GM11168 (cell line): ENCODE data around the gene ACOT4.
"Not testable (repeated sequence)": the region's sequence is repeated elsewhere in the genome, so short reads cannot be mapped to it uniquely, and the experiment has no call there.

Source experiments
- in situ Hi-C: fragments of 300-500 bp; cut with MboI; formaldehyde crosslinking; loops from one replicate; pipeline ENCODE4 v1.12.0; 2022; ENCODE audit warnings: low sequenced_read_pairs; ENCODE audit not compliant: unreplicated experiment

Gene ACOT4

DNA sequence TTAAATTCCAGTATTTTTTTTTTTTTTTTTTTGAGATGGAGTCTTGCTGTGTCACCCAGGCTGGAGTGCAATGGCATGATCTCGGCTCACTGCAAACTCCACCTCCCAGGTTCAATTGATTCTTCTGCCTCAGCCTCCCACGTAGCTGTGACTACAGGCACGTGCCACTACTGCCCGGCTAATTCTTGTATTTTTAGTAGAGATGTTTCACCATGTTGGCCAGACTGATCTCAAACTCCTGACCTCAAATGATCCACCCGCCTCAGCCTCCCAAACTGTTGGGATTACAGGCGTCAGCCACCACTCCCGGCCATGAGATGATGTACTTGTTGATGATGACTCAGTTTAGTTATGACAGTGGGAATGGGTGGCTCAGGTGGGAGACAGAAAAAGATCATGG lies 17.4 kb upstream of the ACOT4 start:
- in situ Hi-C loops: not testable (repeated sequence)

DNA sequence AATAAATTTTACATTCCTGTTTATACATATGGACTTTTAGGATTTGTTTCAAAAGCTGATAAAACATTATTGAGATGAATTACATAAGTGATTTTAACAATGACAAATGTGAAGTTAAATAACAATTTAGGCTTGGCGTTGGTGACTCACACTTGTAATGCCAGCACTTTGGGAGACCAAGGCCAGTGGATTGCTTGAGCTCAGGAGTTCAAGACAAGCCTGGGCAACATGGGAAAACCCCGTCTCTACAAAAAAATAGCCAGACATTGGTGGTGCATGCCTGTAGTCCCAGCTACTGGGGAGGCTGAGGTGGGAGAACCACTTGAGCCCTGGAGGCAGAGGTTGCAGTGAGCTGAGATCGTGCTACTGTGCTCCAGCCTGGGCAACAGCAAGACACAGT lies 15.3 kb upstream of the ACOT4 start:
- in situ Hi-C loops: no loop called here

DNA sequence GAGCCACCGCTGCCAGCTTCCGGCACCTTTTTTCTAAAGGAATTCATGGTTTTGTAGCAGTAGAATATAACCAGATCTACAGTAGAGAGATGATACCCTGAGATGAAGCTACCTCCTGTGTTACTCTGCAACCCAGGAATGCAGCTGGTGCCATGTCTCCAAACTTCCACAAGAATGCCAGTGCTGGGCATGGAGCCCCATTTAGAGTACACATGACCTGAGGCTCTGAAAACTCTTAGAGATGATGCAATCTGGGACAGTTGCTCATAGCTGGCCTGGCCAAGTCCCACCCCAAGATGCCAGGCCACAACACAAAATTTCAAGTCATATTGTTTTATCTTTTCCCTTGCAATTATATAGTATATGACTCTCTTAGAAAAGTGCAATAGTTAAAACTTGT lies 14.5 kb upstream of the ACOT4 start:
- in situ Hi-C loops: not testable (repeated sequence)

DNA sequence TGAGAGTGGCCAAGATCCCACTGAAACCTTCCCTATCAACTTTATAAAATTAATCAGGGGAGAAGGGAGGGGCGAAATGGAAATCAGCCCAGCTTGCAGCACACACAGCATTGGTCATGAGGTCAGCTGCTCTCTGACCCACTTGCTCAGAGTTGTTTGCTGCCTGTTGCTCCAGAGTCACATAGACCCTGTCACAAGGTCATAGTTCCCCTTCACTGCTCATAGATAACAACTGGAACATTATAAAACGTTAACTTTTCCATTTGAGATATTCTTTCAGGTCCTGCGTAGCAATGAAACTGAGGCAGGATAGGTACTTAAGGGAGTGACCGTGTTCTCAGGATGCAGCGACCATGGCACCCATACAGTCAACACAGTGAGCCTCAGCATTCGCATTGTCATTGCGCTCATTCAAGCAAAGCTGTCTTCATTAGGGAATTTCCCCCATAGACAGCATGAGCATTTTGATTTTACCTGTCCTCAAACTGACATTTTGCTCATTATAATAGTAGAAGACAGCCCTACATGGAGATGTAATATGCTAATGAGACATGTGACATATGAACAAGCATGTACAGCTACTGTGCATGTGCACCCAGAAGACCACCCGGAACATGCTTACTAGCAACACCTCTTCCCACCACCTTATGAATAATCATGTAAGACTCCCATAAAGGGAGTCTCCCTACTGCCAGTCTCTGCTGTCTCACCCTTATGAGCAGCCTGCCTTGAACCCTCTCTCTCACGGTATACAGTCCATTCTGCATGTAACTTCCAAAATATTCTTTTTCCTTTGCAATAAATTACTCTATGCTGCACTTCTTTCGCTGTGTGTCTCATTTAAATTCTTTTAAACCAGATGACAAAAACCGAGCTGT lies 9.3 kb upstream of the ACOT4 start:
- in situ Hi-C loops: not testable (repeated sequence)

DNA sequence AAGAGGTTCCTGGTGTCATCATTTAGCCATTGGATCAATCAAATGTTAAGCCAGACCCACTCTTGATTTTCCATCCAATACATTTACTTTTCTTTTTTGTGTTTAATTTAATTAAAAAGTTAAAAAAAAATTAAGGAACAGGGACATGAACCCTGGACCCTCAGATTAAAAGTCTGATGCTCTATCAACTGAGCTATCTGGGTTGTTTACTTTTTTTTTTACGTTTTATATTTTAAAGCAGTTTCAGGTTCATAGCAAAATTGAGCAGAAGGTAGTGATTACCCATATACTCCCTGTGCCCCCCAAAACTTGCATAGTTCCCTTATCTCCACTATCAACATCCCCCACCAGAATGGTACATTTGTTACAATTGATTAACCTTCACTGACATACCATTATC lies 3.0 kb upstream of the ACOT4 start:
- in situ Hi-C loops: no loop called here

DNA sequence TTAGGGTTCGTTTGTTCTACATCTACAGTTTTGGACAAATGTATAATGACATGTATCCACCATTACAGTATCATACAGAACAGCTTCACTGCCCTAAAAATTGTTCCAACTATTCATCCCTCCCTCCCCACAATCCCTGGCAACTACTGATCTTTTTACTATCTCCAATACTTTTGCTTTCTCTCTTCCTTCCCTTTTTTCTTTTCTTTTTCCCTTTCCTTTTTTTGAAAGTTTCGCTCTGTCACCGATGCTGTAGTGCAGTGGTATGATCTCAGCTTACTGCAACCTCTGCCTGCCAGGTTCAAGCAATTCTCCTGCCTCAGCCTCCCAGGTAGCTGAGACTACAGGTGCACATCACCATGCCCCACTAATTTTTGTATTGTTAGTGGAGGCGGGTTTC lies 2.6 kb upstream of the ACOT4 start:
- in situ Hi-C loops: no loop called here

DNA sequence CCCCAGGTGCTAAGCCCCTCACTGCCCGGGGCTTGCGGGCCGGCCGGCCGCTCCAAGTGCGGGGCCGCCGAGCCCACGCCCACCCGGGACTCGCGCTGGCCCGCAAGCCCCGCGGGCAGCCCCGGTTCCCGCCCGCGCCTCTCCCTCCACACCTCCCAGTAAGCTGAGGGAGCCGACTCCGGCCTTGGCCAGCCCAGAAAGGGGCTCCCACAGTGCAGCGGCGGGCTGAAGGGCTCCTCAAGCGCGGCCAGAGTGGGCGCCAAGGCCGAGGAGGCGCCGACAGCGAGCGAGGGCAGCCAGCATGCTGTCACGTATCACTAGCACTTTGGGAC lies 1.0 kb upstream of the ACOT4 start:
- in situ Hi-C loops: not testable (repeated sequence)

DNA sequence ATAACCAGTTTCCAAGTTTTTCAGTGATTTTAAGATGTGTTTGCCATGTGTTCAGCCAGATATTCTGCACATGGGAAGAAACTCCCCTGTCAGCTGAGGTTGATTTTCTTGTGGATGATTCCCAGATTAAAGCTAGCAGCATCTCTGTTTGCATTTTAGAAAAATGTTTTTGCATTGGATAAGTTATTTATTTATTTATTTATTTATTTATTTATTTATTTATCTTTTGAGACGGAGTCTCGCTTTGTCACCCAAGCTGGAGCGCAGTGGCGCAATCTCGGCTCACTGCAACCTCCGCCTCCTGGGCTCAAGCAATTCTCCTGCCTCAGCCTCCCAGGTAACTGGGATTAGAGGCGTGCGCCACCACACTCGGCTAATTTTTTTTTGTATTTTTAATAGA lies 2.8 kb downstream of the ACOT4 start:
- in situ Hi-C loops: no loop called here

DNA sequence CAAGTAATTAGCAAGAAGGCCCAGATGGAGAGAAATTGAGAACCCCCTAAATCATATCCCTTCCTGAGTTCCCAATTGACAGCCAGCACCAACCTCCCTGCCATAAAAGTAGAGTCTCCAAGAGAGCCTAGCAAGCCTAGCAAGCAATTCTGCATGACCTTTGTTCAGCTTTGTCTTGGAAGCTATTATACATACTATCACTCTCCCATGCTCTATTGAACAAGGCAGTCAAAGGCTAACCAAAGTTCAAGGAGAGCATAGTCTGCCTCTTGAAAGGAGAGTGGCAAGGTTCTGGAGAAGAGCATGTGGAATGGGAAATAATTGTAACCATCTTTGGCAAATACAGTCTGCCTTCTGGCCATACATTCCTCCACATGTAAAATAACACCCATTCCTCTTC lies 7.8 kb downstream of the ACOT4 start:
- in situ Hi-C loops: no loop called here

DNA sequence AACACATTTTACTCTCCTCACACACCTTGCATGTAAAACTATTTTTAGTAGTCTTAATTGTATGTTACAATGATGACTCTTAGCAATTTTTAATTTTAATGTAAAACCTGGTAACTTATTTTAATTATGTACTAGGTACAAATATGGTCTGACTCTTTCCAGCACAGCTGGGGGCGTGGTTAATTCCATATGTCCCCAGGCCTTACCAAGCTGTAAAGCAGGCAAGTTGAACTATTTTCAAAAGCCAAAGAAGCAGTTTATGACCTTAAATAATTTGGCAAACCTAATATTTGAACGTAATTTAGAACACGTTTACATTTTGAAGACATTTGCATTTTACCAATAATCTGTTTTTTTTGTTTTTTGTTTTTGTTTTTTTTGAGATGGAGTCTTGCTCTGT lies 11.3 kb downstream of the ACOT4 start:
- in situ Hi-C loops: no loop called here

DNA sequence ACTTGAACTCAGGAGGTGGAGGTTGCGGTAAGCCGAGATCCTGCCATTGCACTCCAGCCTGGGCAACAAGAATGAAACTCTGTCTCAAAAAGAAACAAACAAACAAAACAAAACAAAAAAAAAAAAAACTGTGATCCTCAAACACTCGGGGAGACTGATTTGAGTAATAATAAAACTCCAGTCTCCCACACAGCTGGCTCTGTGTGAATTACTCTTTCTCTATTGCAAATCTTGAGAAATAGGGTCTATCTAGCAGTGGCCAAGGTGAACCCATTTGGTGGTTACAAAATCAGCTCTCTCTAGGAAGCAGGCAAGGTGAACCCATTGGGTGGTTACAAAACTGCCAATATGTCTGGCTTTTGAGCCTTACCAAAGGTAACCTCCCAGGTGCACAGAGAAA lies 14.6 kb downstream of the ACOT4 start:
- in situ Hi-C loops: no loop called here

DNA sequence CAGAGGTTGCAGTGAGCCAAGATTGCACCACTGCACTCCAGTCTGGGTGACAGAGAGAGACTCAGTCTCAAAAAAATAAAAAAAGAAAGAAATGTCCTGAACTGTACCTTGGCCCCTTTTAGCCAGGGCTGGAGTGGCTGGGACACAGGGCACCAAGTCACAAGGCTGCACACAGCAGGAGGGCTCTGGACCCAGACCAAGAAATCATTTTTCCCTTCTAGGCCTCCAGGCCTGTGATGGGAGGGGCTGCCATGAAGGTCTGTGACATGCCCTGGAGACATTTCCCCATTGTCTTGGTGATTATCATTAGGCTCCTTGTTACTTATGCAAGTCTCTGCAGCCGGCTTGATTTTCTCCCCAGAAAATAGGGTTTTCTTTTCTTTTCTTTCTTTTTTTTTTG lies 15.6 kb downstream of the ACOT4 start:
- in situ Hi-C loops: no loop called here

DNA sequence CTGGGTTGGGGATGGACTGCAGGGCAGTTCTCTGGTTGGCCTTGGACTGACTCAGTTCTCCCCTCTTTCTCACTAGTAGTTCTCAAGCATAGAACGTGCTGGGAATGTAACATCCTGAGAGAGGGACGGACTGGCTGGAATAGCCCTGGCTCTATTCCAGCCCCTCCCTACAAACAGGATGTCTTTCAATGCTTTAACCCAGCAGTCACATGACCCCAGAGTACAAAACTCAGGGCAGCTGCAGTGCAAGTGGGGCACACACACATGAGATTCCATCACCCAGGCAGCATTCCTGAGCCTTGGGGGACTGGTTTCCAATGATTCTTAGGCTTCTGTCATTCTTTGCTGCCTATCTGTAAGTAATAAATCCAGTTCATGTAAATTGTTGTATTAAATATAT lies 19.0 kb downstream of the ACOT4 start:
- in situ Hi-C loops: no loop called here

DNA sequence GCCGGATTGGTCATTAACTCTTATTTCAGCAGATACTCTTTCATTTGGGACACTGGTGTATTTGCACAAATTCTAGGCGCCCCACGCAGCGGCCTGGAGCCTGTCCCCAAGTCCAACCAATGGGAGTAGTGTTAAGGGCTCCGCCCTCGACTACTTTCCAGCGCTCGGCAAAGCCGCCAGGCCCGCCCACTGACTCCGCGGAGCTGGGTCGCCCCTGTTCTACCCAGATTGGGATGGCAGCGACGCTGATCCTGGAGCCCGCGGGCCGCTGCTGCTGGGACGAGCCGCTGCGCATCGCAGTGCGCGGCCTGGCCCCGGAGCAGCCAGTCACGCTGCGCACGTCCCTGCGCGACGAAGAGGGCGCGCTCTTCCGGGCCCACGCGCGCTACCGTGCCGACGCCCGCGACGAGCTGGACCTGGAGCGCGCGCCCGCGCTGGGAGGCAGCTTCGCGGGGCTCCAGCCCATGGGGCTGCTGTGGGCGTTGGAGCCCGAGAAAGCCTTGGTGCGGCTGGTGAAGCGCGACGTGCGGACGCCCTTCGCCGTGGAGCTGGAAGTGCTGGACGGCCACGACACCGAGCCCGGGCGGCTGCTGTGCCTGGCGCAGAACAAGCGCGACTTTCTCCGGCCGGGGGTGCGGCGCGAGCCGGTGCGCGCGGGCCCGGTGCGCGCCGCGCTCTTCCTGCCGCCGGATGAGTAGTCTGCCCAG lies 20.8 kb downstream of the ACOT4 start, which contains the start of gene ACOT6:
TSS of gene ACOT6 (plus strand) at position 179 of the 707 bp plus-strand sequence. CDS start at position 234, 55 bp downstream.
- in situ Hi-C loops: no loop called here

DNA sequence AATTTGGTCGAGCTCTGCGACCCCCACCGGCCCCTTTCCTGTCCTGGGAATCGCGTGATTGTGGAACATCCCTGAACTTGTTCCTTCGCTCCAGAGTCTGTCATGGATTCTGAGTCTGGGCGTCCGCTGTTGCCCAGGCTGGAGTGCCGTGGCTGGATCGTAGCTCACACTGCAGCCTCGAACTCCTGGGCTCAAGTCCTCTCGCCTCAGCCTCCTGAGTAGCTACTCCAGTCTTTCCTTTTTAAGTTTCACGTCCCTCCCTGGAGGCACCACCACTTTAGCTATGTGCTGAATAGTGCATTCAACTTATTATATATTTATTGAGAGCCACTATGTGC lies 21.3 kb downstream of the ACOT4 start:
- in situ Hi-C loops: no loop called here

DNA sequence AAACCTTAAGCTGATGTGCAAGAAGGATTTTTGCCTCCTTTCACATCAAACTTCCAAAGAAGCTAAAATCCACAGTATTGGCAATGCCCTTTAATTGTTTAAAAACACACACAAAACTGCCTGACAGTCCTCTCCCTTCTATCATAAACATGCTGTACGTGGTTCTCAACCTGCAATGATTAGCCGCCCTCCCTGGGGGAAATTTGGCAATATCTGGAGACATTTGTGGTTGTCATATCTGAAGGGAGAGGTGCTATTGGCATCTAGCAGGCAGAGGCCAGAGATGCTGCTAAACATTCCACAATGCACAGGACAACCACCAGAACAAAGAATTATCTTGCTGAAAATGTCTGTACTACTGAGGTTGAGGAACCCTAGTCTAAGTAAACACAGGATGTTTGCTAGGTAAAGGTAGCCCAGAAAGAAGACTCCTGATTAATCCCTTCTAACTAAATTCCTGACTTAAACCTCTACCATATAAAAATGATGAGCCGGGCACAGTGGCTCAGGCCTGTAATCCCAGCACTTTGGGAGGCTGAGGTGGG lies 21.8 kb downstream of the ACOT4 start:
- in situ Hi-C loops: no loop called here

DNA sequence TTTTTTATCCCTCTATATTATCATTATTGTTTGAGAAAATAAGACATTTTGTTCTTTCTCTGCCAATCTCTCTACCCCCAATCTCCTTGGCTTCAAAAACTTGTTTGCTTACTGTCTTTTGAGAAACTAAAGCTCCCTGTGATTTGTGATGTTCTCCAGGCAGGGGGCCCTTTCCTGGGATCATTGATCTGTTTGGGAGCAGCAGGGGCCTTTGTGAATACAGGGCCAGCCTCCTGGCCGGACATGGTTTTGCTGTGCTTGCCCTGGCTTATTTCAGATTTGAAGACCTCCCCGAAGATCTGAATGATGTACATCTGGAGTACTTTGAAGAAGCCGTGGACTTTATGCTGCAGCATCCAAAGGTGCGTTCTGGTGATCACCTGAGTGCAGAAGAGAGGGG lies 25.2 kb downstream of the ACOT4 start:
- in situ Hi-C loops: no loop called here

DNA sequence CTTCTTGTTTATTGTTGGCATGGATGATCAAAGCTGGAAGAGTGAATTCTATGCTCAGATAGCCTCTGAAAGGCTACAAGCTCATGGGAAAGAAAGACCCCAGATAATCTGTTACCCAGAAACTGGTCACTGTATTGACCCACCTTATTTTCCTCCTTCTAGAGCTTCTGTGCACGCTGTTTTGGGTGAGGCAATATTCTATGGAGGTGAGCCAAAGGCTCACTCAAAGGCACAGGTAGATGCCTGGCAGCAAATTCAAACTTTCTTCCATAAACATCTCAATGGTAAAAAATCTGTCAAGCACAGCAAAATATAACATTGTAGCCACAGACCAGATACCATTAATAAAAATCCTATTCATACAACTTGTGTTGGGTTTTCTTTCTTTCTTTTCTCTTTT lies 27.9 kb downstream of the ACOT4 start:
- in situ Hi-C loops: no loop called here

DNA sequence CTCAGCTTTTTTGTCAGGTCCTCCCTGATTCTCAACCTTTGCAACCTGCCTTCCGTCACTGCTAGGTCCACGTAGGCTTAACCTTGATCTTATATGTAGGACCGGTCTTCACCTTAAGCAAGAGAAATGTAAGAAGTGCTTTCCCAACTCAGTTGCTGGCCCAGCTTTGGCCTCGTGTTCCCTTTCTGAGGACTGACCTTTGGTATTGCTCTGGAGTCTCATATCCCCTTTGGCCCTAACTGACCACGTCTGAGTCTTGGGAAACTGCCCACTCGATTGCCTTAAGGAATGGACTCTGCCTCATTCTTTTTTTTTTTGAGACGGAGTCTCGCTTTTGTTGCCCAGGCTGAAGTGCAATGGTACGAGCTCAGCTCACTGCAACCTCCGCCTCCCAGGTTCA lies 28.6 kb downstream of the ACOT4 start:
- in situ Hi-C loops: no loop called here

DNA sequence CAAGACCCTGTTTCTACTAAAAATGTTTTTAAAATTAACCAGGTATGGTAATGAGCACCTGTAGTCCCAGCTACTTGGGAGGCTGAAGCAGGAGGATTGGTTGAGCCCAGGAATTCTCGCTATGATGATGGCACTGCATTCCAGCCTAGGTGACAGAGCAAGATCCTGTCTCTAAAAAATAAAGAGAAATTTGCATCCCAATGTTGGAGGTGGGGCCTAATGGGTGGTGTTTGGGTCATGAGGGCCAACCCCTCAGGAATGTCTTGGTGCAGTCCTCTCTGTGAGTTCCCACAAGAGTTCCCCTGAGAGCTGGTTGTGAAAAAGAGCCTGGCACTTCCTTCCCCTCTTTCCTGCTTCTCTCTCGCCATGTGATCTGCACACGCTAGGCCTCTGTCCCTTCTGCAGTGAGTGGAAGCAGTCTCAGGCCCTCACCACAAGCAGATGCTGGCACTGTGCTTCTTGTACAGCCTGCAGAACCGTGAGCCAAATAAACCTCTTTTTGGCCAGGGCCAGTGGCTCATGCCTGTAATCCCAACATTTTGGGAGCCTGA lies 31.9 kb downstream of the ACOT4 start:
- in situ Hi-C loops: no loop called here

DNA sequence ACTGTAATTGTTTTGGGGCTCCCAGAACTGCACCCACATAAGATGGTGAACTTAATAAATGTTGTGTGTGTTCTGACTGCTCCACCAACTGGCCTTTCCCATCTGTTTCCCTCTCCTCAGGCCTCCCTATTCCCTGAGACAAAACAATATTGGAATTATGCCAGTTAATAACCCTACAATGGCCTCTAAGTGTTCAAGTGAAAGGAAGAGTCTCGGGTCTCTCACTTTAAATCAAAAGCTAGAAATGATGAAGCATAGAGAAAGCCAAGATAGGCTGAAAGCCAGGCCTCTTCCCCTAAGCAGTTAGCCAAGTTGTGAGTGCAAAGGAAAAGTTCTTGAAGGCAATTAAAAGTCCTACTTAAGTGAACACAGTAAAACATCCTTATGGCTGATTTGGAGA lies 34.0 kb downstream of the ACOT4 start:
- in situ Hi-C loops: loop anchor here (5.0 kb wide), 1 partner anchor 113 kb away; no protein-coding TSS in a partner anchor
